Jurkat, Clone E6-1 (cell line): Measurements from ENCODE around the gene OAT. TPM values are rescaled to one million over a fixed set of nuclear protein-coding genes. Genes with fewer than 3 reads are reported as not detected.
A peak's percentile ranks its signal among the peaks of the same experiment; 100 is the strongest.

Experiments used
- DNase-seq: peaks from one replicate; pipeline ENCODE4 v3.0.0-alpha.2; 2011; ENCODE audit warnings: low read depth, low spot score
- H3K4me3 ChIP-seq: 2 replicates; pipeline ENCODE4 v1.5.1; 2011; ENCODE audit warnings: mild to moderate bottlenecking, low read length, control low read depth, moderate library complexity
- polyA plus RNA-seq: library from polyadenylated mRNA; unstranded; fragments of >200 nt; gene quantifications from one replicate; pipeline ENCODE4 v1.2.1, GENCODE V29; 2012; ENCODE audit warnings: missing spikeins; ENCODE audit not compliant: insufficient read length, insufficient read depth

Gene OAT
- 44.8 TPM for polyA plus RNA-seq

DNA sequence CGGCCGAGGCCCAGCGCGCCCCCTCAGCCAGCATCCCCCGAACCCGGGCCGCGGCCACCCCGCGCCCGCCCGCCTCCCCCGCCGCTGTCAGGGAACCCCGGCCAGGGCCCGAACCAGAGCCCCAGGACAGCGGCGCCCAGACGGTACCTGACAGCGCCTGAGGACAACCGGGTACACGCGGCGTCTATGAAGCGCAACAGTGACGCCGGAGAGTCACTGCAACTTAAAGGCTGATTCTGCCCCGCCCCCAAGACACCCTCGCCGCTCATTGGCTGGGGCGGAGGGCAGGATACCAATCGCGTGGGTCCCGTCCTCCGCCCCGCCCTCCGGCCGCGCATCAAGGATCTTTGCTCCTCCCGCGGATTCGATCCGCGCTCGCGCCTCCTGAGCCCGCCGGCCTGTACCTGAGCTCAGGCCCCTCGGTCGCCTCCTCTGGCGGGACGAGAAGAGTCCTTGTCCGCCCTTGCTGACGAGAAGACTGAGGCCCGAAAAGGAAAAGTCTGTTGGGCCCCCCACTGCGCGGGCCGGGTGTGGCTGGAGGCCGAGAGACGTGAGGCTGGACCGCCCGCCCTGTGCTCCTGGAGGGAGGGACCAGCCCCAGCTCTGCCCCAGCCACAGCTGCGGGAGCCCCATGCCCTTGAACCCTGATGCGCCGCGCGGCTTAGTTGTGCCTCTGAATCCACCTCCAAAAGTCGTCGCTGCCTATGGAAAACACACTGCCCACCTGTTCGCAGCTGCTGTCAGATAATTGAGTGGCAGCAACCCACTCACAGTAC lies at the start of gene OAT:
Gene OAT (minus strand): TSS at position 198 of the 776 bp plus-strand sequence. CDS start 6,752 bp downstream, outside the sequence.
- DNase-seq: peak; percentile 92

DNA sequence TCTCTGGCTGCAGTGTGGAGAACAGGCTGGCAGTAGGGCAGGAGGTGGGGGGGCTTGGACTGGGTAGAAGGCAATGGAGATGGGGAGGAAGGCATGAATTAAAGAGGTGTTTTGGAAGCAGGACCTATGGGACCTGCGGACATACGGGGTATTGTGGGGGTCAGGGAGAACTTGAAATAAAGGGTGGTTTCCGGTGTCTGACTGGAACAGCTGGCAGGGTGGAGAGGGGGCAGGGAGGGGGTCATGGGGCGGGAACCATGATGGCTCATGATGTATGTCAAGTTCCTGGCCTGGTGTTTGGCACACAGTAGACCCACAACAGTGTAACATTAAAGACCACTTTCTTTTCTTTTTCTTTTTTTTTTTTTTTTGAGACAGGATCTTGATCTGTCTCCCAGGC lies 48.4 kb upstream of the OAT start:
- no peak for DNase-seq
- no peak overlapping the region for H3K4me3 ChIP-seq

More for the DNA sequence above, at the start of gene OAT:
- peak within 1 kb of the TSS; percentile 60 for H3K4me3 ChIP-seq

GRCh38 chr10:124465777-124466488 lies 47.2 kb upstream of the OAT start:
- H3K4me3 ChIP-seq: no peak overlapping the region

DNA sequence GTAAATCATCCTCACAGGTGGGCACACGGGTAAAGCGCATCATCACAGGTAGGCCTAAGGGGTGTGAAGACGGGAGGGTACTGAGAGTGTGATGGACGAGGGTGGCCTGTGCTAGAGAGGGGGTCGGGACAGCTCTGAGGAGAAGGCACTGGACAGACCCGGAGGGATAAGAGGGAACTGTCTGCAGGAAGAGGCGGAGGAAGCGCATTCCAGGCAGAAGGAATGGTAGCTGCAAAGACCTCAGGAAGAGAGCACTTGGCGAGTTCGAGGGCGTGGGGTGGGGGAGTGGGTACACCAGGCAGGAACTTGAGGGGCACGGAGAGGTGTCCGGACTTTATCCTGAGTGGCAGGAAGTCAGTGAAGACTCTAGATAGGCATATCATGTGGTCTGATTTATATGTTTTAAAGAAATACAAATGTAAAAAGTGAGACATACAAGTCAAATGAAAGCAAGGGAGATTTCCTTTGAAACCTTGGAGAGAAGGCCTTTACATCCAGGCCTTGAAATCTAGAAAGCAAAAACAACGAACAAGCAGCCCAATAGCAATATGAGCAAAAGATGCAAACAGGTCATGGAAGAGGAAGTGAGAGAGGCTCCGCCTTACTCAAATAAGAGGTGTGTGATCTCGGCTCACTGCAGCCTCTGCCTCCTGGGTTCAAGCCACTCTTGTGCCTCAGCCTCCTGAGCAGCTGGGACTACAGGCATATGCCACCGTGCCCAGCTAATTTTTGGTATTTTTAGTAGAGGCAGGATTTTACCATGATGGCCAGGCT lies 46.5 kb upstream of the OAT start:
- no peak overlapping the region for H3K4me3 ChIP-seq
- no peak for DNase-seq

More at GRCh38 chr10:124465777-124466488, 47.2 kb upstream of the OAT start:
- no peak for DNase-seq

GRCh38 chr10:124464028-124464965 lies 45.6 kb upstream of the OAT start:
- no peak overlapping the region for H3K4me3 ChIP-seq
- no peak for DNase-seq

- DNase-seq: no peak
- peak overlapping the region; percentile 73 for H3K4me3 ChIP-seq
Observed at GRCh38 chr10:124462348-124462695, 43.6 kb upstream of the OAT start.

DNA sequence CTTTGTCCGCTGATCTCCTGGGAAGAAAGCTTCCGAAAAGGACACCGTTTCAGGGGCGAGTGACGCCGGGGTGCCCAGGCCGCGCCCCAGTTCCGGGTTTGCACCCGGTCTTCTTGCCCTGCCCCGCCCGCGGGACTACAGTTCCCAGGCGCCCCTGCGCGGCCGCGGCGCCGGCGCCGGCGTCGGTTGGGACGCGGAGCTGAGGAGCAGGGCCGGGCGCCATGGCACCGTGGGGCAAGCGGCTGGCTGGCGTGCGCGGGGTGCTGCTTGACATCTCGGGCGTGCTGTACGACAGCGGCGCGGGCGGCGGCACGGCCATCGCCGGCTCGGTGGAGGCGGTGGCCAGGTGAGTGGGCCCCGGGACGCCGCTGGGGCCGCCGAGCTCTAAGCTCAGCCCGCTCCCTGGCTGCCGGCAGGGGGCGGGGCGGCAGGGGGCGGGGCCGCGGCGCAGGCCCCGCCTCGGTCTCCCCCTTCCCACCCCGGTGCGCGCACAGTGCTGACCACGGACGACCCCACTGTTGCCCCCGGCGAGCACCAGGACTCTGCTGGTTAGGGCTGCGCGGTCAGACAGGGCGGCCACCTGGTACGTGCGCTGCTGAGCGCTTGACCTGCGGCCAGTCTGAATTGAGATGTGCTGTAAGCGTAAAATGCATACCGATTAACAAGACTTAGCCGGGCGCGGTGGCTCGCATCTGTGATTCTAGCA lies 43.1 kb upstream of the OAT start, which contains the start of gene LHPP:
Gene LHPP (plus strand): TSS at position 182 of the 706 bp plus-strand sequence. CDS start 40 bp downstream, at position 222.
- peak within 1 kb of the TSS; percentile 73 for H3K4me3 ChIP-seq
- DNase-seq: peak; percentile 71

DNA sequence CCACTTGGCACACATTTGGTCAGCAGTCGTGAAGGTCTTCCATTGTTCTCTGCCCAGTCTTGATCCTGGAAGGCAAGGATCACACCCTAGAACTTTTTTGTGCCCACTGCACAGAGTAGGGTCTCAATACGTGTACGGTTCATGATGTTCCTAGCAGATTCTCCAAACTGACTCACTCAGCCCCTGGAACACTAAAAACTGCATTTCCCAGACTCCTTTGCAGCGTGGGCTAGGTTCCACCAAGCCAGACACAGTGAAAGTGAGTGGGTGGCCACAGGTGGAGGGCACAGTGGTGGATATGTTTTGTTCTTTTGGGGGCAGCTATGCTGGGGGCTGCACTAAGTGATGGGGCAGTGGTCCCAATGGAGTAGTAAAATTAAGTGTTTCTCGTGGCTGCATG lies 41.4 kb upstream of the OAT start:
- no peak for DNase-seq
- no peak overlapping the region for H3K4me3 ChIP-seq

DNA sequence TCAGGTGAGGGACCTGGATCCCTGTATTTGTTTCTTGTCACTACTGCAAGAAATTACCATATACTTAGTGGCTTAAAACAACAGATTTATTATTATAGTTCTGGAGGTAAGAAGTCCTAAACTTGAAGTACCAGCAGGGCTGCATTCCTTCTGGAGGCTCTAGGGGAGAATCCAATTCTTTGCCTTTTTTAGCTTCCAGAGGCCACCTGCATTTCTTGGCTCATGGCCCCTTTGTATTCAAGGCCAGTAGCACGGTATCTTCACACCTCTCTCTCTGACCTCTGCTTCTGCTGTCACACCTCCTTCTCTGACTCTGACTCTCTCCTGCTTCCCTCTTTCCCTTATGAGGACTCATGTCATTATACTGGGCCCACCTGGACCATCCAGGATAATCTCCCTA lies 40.7 kb upstream of the OAT start:
- no peak overlapping the region for H3K4me3 ChIP-seq

GRCh38 chr10:124458889-124459288 lies 40.2 kb upstream of the OAT start:
- no peak for DNase-seq
- no peak overlapping the region for H3K4me3 ChIP-seq

More for the DNA sequence above, 40.7 kb upstream of the OAT start:
- DNase-seq: no peak

DNA sequence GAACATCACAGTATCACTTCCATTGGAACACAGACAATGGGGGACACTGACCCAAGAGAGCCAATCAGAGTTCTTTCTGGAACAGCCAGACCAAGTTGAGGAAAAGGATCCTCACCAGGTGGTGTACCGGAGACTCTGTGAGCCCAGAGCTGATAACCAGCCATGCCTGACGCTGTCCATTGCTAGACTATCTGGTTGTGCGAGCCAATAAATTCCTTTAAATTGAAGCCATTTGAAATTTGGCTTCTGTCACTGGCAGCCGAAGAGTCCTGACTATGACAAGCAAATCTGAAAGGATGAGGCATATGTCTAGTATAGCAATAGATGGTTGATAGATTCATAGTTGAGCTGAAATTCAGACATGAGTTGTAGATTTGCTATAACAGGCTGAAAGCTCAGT lies 39.8 kb upstream of the OAT start:
- no peak for DNase-seq
- no peak overlapping the region for H3K4me3 ChIP-seq

DNA sequence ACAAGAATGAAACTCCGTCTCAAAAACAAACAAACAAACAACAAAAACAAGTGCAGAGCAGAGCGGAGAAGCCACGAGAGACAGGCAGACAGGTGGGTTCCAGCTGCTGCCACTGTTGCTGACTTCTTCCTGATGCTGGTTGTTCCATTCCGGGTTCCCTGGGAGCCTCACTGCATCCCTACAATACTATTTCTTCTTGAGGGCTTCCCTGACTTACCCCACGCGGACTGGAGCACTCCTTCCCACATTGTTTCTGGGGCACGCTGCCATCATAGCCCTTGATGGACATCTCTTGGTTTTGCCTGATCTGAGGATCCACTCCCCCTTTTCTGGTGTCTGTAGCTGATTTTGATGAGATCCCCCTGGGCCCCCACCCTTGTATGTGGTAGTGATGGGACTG lies 36.7 kb upstream of the OAT start:
- H3K4me3 ChIP-seq: no peak overlapping the region

DNA sequence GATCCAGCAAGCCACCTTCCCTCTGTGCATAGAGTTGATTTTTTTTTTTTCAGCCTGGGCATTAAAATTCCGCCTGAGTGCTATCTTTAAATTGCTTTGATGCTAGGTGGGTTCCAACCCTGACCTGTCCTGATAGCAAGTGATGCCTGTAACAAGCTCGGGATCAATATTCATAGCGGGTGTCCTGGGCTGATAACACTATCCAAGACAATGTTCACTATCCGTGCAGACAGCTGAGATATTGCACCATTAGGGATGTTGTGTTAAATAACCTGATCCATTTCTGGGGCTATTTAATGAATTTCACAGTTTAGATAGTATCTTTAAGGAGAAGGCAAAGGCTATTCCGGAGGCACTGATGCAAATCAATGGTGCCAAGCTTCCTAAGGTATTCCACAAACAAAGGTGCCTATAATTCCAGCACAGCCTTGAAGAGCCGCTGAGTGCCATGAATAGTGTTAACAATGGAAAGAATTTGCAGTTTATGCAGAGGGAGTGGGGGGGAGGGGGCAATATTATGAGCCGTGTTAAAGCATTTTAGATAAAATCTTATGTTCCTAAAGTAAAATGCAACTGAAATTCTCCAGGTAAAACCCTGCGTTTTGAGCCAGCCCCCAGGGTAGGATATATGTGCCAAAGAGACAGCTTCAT lies 35.4 kb upstream of the OAT start:
- DNase-seq: no peak
- H3K4me3 ChIP-seq: no peak overlapping the region

More for the DNA sequence above, 36.7 kb upstream of the OAT start:
- DNase-seq: no peak

DNA sequence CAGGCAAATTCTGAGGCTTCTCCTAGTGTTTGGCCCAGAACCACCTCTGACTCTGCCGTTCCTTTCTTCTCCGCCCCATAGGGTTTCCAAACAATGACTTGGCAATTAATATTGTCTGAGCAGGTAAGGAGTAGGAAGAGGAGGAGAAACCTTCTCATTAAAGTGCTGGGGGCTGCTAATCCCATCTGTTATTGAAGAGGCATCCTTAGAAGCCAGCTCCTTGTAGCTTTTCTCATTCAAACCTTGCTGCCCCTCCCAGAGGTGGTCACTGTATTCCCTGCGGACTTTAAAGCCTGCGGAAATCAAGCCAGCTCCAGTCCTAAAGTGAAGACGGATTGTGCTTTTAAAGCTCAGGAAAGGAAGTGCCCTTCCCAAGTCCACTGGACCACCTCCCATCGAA lies 32.6 kb upstream of the OAT start:
- H3K4me3 ChIP-seq: no peak overlapping the region
- no peak for DNase-seq

DNA sequence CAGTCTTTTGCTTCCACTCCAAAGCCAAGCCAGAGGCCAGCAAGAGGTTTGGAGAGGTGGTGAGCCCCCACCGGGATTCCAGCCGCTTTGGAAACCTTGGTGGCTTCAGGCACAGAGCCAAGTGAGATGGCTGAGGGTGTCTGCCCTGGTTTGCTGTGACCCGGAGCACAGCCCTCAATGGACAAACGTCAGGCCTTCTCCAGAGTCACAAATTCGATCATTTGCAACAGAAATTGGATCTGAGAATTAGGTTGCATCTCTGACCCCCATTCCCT lies 32.0 kb upstream of the OAT start:
- no peak overlapping the region for H3K4me3 ChIP-seq
- no peak for DNase-seq

DNA sequence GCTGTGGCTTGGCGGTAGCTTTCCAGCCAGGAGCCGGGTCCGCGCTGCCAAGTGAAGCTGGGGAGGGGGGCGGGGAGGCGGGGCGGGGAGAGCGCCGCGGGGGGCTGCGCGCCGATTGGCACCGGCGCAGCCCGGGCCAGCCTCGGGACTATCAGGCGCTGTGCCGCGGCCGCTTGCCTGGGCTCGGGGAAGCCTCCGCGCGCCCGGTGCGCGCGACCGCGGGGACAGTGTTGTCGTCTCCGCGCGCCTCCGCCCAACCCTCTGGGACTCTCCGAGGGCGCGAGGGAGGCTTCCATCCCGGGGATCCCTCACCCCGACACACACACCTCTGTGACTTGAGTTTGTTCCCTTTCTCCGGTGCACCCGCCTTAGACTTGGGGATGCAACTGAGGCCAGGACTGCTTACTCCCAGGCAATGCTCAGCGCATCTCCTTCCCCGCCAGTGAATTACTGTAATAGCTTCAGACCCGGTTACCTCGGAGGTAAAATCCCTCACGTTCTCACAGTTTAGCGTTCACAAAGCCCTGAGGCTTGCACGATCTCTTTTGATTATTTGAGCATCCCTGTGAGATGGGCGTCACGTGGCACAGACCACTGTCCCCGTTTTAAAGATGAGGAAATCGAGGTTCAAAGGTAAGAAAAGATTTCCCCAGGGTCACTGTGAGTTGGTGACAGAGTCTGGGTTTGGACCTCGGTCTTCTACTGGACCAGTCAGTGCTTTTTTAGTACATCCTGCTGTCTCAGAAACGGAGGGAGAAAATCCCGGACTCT lies 31.5 kb upstream of the OAT start, which contains the start of gene NKX1-2:
Gene NKX1-2 (minus strand): TSS at position 24 of the 771 bp plus-strand sequence. CDS start 92 bp downstream, outside the sequence.
- DNase-seq: no peak
- H3K4me3 ChIP-seq: no peak within 1 kb of the TSS
